Lower leg skin (tissue), 4 donors: Measurements from ENCODE around the gene MAST4. TPM values are rescaled to one million over a fixed set of nuclear protein-coding genes. Genes with fewer than 3 reads are reported as not detected.

Source experiments
- DNase-seq, 2 donors: peaks; one replicate each; pipeline ENCODE4 v3.0.0-alpha.2; 2019; ENCODE audit warnings: low spot score in 2 of 2
- H3K4me3 ChIP-seq: fragments of 200-600 bp; sonication (generic); 2 replicates; pipeline ENCODE4 v1.5.1; 2017; ENCODE audit warnings: mild to moderate bottlenecking, low read depth; ENCODE audit not compliant: poor library complexity, severe bottlenecking
- POLR2A ChIP-seq, 2 donors: fragments of 450-650 bp; IDR thresholded peaks; one replicate each; pipeline ENCODE4 v1.6.1; 2016 to 2017; ENCODE audit warnings: antibody characterized with exemption in 2 of 2, mild to moderate bottlenecking in 1 of 2, moderate library complexity in 1 of 2
- WGBS, 2 donors: methylation state at CpG; one replicate each; pipeline ENCODE4 v1.1.5; 2018; 5-methylcytosine and 5-hydroxymethylcytosine counted together
- intact Hi-C: fragments of 100-400 bp; cut with DNase I; formaldehyde crosslinking; loops from one replicate; pipeline ENCODE4 v1.15.0; 2023; ENCODE audit warnings: low total_unique reads
- total RNA-seq, 4 donors: library from RNA; depleted of rRNA; stranded (reverse); fragments of >200 nt; gene quantifications; one replicate each; pipeline ENCODE4 v1.1.0, GENCODE V29; 2016
- TF ChIP-seq, protein P1 (sequence below), 3 donors: fragments of 450-650 bp; IDR thresholded peaks; one replicate each; pipeline ENCODE4 v1.5.1; 2016; ENCODE audit warnings: antibody characterized with exemption in 3 of 3, mild to moderate bottlenecking in 3 of 3, moderate library complexity in 2 of 3

The MAST4 gene
- total RNA-seq, 4 donors from 2014 or later = 49.0 to 109 (median 55.5) TPM

DNA sequence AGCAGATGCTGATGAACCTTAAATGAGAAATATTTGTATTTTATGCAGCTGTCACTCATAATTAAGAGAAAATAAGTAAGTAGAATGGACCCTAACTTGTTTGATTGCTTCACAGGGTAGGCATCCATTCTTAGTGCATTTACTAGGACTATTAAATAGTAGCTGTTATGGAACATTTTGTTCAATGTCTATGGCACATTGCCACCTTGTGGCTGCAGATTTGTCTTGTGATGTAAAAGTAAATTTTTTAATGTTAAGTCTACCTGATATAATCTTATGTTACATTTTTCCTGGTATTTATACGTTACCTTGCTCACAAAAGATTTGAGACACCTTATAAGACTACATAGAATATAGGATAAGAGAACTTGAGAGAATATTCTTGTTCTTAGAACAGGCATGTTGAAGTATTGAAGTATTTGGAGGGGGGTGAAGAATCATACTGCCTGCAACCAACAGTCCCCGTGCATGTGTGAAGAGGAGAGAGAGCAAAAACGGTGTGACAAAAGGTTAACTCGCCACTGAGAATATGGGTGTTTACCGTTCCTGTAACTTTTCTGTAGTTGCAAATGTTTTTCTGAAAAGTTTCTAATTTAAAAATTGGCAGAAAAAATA, 161.1 kb downstream of the MAST4 start:
- peak in 1 of 2 donors; percentile 35 for DNase-seq
- H3K4me3 ChIP-seq = no peak overlapping the region
- TF ChIP-seq POLR2A (IDR thresholded peaks at IDR 0.05) = no peak
- TF ChIP-seq, protein P1, sequence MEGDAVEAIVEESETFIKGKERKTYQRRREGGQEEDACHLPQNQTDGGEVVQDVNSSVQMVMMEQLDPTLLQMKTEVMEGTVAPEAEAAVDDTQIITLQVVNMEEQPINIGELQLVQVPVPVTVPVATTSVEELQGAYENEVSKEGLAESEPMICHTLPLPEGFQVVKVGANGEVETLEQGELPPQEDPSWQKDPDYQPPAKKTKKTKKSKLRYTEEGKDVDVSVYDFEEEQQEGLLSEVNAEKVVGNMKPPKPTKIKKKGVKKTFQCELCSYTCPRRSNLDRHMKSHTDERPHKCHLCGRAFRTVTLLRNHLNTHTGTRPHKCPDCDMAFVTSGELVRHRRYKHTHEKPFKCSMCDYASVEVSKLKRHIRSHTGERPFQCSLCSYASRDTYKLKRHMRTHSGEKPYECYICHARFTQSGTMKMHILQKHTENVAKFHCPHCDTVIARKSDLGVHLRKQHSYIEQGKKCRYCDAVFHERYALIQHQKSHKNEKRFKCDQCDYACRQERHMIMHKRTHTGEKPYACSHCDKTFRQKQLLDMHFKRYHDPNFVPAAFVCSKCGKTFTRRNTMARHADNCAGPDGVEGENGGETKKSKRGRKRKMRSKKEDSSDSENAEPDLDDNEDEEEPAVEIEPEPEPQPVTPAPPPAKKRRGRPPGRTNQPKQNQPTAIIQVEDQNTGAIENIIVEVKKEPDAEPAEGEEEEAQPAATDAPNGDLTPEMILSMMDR (IDR thresholded peaks at IDR 0.05) = no peak
- WGBS, 2 donors = 46 to 49% methylated on average over 5 of the region's 5 CpGs
- intact Hi-C loops = loop anchor here (10.0 kb wide), 1 partner anchor 453 kb away; no protein-coding TSS in a partner anchor

DNA sequence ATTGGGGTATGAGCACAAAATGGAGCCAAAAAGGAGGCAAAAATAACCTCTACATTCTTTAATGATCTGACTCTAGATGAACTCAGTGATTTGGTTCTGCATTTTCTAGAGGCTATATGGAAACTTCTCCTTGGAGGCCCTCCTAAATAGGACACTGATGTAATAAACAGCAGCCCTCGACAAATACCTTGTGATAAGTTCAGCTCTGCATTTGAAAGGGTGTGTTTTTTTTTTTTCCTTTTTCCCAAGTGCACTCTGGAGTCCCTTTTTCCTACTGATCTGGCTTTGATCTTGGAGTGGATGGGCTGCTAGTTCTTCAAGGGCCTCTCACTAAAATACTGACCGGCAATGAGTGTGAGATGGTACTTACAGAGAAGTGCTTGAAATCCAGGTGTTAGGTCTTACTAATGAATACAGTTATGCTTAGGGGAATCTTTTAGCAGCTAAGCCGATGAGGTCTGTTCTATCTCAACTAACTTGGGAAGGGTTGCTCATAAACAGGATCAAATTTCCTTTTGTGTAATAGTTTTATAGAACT, 161.7 kb downstream of the MAST4 start:
- 70 to 82% methylated on average over 3 of the region's 3 CpGs for WGBS, 2 donors
- intact Hi-C loops = loop anchor here (10.0 kb wide), 1 partner anchor 453 kb away; no protein-coding TSS in a partner anchor
- no peak for TF ChIP-seq POLR2A (IDR thresholded peaks at IDR 0.05)
- TF ChIP-seq, protein P1 (IDR thresholded peaks at IDR 0.05) = no peak
- H3K4me3 ChIP-seq = no peak overlapping the region
- no peak for DNase-seq

DNA sequence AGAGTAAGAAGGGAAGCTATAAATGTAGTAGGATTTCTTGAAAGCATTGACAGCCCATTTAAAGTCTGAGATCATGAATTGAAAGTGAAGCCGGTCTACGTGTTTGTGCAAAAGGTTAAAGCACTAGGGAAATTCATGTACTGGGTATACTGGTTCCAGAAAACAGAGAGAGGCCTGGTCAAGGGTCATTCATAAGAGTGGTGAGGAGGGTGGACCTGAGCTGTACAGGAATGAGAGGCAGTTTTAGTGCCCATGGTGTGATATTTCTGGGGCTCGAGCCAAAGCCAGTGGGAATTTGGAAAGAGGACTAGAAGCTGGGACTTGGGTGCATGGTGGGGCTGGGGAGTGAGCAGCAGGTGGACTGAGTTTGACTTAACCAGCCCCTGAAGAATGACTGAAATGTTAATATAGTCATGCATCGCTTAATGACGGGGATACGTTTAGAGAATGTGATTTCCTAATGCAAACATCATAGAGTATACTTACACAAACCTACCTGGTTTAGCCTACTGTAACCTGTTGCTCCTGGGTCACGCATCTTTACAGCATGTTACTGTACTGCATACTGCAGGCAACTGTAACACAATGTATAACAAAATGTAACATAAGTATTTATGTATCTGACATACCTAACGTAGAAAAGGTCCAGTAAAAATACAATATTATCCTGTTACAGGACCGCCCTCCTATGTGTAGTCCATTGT, 173.0 kb downstream of the MAST4 start:
- TF ChIP-seq, protein P1 (IDR thresholded peaks at IDR 0.05) = no peak
- TF ChIP-seq POLR2A (IDR thresholded peaks at IDR 0.05) = no peak
- 92 to 96% methylated on average over 9 of the region's 9 CpGs for WGBS, 2 donors
- intact Hi-C loops = no loop called here
- no peak overlapping the region for H3K4me3 ChIP-seq
- no peak for DNase-seq

DNA sequence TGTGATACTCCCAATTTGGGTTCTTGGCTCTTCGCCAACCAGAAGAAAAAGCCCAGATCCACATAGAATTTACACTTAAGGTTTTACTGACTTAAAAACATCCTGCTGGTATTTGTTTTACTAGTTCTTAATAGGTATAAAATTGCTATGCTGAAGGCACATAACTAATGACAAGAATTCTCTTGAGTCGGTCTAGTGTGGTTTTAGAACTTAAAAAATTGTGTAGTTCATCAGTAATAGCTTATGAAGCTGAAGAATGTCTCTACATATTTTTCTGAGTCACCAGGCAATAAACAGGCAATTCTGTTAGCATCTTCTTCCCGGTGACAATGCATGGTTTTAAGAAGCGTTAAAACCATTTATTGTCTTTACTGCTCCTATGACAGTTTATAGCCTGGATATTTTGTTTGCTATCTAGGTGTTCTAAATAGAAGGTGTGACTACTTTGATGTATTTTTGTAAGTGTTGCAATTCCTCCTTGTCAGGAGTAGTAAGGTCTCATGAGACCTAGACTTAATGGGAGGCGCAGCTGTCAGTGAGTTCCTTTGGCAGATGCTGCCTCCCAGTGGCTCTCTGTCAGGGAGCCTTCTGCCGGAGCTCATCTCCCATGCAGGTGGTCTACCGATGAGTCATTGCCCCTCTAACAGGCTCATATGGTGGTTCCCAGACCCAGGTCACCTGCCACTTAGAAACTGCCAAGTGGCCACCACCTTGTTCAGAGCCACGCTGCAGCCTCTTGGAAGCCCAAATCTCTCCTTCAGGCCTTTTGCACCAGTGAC, 173.8 kb downstream of the MAST4 start:
- intact Hi-C loops = no loop called here
- no peak for DNase-seq
- WGBS, 2 donors = 55 to 65% methylated on average over 8 of the region's 8 CpGs
- no peak overlapping the region for H3K4me3 ChIP-seq
- no peak for TF ChIP-seq POLR2A (IDR thresholded peaks at IDR 0.05)
- TF ChIP-seq, protein P1 (IDR thresholded peaks at IDR 0.05) = no peak

DNA sequence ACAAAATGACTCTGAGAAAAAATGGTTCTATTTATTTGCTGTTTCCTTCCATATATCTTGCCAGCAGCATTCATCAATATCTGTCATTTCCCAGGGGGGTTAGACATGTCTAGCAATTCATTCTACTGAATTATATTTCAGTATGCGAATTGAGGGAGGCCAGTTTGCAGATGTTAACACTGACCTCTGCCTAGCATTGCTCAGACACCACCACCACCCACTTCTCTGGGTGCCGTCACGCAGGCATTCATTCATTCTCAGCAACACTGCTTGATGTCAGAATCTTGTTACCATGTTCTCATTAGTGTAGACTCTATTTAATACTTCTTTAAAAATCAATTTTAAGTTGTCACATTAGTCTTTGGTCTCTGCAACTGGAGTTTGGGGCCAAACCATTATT, 181.7 kb downstream of the MAST4 start:
- TF ChIP-seq POLR2A (IDR thresholded peaks at IDR 0.05) = no peak
- TF ChIP-seq, protein P1 (IDR thresholded peaks at IDR 0.05) = no peak
- no peak for DNase-seq
- intact Hi-C loops = no loop called here
- H3K4me3 ChIP-seq = no peak overlapping the region
- WGBS, 2 donors = 80 to 86% methylated on average over 3 of the region's 3 CpGs
